T-helper 9 cell (primary cell): ENCODE data around the gene CHCHD6.

ENCODE experiments used
- DNase-seq: peaks from one replicate; pipeline ENCODE4 v3.0.0-alpha.2; 2020

CHCHD6 gene

GRCh38 chr3:126867190-126867862 is 163.3 kb downstream of the CHCHD6 start:
- no peak for DNase-seq

- DNase-seq = no peak
These were observed 163.8 kb downstream of the CHCHD6 start for GRCh38 chr3:126867863-126868200.

GRCh38 chr3:126870608-126871210 is 166.7 kb downstream of the CHCHD6 start:
- DNase-seq = no peak

- DNase-seq = no peak
These were observed 168.8 kb downstream of the CHCHD6 start for GRCh38 chr3:126872701-126873342.

- no peak for DNase-seq
These were observed 169.4 kb downstream of the CHCHD6 start for GRCh38 chr3:126873416-126873815.

- DNase-seq = no peak
These were observed 174.6 kb downstream of the CHCHD6 start for GRCh38 chr3:126878664-126879063.

GRCh38 chr3:126880901-126881300 is 176.9 kb downstream of the CHCHD6 start:
- DNase-seq = no peak

GRCh38 chr3:126881861-126882260 is 177.8 kb downstream of the CHCHD6 start:
- DNase-seq = no peak

GRCh38 chr3:126883241-126883640 is 179.2 kb downstream of the CHCHD6 start:
- no peak for DNase-seq

- DNase-seq = no peak
These were observed 181.4 kb downstream of the CHCHD6 start for GRCh38 chr3:126885425-126885824.

- no peak for DNase-seq
These were observed 182.2 kb downstream of the CHCHD6 start for GRCh38 chr3:126886217-126886616.

- DNase-seq = no peak
These were observed 183.6 kb downstream of the CHCHD6 start for GRCh38 chr3:126887686-126888085.

GRCh38 chr3:126888186-126888760 is 184.2 kb downstream of the CHCHD6 start:
- no peak for DNase-seq

GRCh38 chr3:126889276-126890201 is 185.5 kb downstream of the CHCHD6 start:
- no peak for DNase-seq

GRCh38 chr3:126891141-126891540 is 187.1 kb downstream of the CHCHD6 start:
- DNase-seq = no peak

- DNase-seq = no peak
These were observed 187.8 kb downstream of the CHCHD6 start for GRCh38 chr3:126891791-126892190.

- DNase-seq = no peak
These were observed 189.6 kb downstream of the CHCHD6 start for GRCh38 chr3:126893651-126894050.

- no peak for DNase-seq
These were observed 190.4 kb downstream of the CHCHD6 start for GRCh38 chr3:126894475-126894874.

- no peak for DNase-seq
These were observed 191.4 kb downstream of the CHCHD6 start for GRCh38 chr3:126895178-126896066.

GRCh38 chr3:126896067-126896441 is 192.0 kb downstream of the CHCHD6 start:
- no peak for DNase-seq

- DNase-seq = no peak
These were observed 192.9 kb downstream of the CHCHD6 start for GRCh38 chr3:126896968-126897367.

GRCh38 chr3:126897943-126898342 is 193.9 kb downstream of the CHCHD6 start:
- no peak for DNase-seq
